ENCODE data around the gene BBS4.

Gene BBS4

DNA sequence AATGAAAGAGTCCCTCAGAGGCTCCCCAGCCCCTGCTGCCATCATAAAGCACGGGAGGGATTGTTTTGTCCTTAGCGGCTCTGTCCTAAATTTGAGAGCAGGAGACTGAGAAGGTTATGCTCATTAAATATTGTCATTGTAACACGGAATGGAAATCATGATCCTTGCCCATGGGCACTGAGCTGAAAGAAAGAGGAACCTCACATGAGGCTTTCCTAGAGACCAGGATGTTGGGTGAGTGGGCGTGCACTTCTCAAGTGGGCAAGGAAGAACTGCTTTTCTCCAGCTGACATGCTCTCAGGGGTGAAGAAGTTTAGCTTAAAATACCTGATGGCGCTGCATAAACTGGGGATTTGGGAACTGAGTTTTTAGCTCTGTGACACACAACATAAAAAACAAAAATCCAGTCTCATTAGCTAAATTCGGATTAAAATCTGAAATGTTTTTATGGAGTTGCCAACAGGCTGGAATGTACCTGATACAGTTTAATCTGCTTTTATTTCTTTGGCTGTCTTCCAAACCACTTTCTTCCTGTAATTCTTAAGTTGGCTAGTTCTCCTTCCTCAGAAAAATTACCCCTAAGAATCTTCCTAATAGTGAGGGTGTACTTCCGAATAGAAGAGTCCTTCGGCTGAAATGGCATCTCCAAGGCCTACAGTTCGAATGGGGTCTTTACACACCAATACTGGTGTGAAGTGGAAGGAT, 65.9 kb downstream of the BBS4 start:
- no peaks in the 10 kb centered on the region for H3K79me2 ChIP-seq (ENCODE audit: control insufficient read depth, low read length)
- no peaks in the 10 kb centered on the region for H3K9me3 ChIP-seq (ENCODE audit: control insufficient read depth, insufficient read depth, low read length)
- TF ChIP-seq, protein P1, sequence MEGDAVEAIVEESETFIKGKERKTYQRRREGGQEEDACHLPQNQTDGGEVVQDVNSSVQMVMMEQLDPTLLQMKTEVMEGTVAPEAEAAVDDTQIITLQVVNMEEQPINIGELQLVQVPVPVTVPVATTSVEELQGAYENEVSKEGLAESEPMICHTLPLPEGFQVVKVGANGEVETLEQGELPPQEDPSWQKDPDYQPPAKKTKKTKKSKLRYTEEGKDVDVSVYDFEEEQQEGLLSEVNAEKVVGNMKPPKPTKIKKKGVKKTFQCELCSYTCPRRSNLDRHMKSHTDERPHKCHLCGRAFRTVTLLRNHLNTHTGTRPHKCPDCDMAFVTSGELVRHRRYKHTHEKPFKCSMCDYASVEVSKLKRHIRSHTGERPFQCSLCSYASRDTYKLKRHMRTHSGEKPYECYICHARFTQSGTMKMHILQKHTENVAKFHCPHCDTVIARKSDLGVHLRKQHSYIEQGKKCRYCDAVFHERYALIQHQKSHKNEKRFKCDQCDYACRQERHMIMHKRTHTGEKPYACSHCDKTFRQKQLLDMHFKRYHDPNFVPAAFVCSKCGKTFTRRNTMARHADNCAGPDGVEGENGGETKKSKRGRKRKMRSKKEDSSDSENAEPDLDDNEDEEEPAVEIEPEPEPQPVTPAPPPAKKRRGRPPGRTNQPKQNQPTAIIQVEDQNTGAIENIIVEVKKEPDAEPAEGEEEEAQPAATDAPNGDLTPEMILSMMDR (IDR thresholded peaks at IDR 0.05; ENCODE audit: low read depth, low read length, poor library complexity, severe bottlenecking), result no peak
- TF ChIP-seq EZH2phosphoT487 (IDR thresholded peaks at IDR 0.05; ENCODE audit: borderline replicate concordance, low read length), result no peak
- no peak overlapping the region for H3K4me2 ChIP-seq (ENCODE audit: low read length)
- no peaks in the 10 kb centered on the region for H3K27me3 ChIP-seq (ENCODE audit: control insufficient read depth, low read length)
- no peaks in the 10 kb centered on the region for H3F3A ChIP-seq (ENCODE audit: control insufficient read depth, insufficient read depth)
- H3K9me2 ChIP-seq (replicated peaks; ENCODE audit: control insufficient read depth, low read length), result no peaks in the 10 kb centered on the region
- H4K20me1 ChIP-seq (ENCODE audit: control insufficient read depth, insufficient read depth, low read depth, low read length), result no peaks in the 10 kb centered on the region
- peaks cover 72% of the 10 kb centered on the region for H3K36me3 ChIP-seq (ENCODE audit: control insufficient read depth, low read length)
- no peak overlapping the region for H3K4me3 ChIP-seq (ENCODE audit: low read length)
- no peak overlapping the region for H3K27ac ChIP-seq (ENCODE audit: low read depth, low read length)
- no peaks in the 10 kb centered on the region for H3K4me1 ChIP-seq (ENCODE audit: control insufficient read depth, low read length)

DNA sequence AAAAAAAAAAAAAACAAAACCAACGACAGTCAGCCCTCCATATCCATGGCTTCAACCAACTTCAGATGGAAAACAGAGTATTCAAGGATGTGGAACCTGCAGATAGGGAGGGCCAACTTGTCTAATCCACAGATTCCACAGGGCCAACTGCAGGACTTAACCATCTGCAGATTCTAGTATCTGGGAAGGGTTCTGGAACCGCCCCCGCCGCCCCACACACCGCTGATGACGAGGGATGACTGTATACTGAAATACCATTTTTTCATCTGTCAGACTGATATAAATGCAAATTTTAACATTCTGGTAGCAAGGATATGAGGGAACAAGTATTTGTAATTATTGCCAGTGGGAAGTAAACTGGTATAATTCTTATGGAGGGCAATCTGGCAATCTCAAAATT, 68.1 kb downstream of the BBS4 start:
- Histone ChIP-seq H3K27ac (ENCODE audit: low read depth, low read length) (no peak overlapping the region), H3K4me3 (ENCODE audit: low read length) (no peak overlapping the region), H3K4me1 (ENCODE audit: control insufficient read depth, low read length) (no peaks in the 10 kb centered on the region), H3K9me3 (ENCODE audit: control insufficient read depth, insufficient read depth, low read length) (no peaks in the 10 kb centered on the region), H3K27me3 (ENCODE audit: control insufficient read depth, low read length) (no peaks in the 10 kb centered on the region), H4K20me1 (ENCODE audit: control insufficient read depth, insufficient read depth, low read depth, low read length) (no peaks in the 10 kb centered on the region), H3K4me2 (ENCODE audit: low read length) (no peak overlapping the region), H3K36me3 (ENCODE audit: control insufficient read depth, low read length) (peaks cover 87% of the 10 kb centered on the region), H3F3A (ENCODE audit: control insufficient read depth, insufficient read depth) (no peaks in the 10 kb centered on the region), H3K9me2 (replicated peaks; ENCODE audit: control insufficient read depth, low read length) (no peaks in the 10 kb centered on the region), H3K79me2 (ENCODE audit: control insufficient read depth, low read length) (no peaks in the 10 kb centered on the region)
- TF ChIP-seq, protein P1 (IDR thresholded peaks at IDR 0.05; ENCODE audit: low read depth, low read length, poor library complexity, severe bottlenecking), result no peak
- no peak for TF ChIP-seq EZH2phosphoT487 (IDR thresholded peaks at IDR 0.05; ENCODE audit: borderline replicate concordance, low read length)

DNA sequence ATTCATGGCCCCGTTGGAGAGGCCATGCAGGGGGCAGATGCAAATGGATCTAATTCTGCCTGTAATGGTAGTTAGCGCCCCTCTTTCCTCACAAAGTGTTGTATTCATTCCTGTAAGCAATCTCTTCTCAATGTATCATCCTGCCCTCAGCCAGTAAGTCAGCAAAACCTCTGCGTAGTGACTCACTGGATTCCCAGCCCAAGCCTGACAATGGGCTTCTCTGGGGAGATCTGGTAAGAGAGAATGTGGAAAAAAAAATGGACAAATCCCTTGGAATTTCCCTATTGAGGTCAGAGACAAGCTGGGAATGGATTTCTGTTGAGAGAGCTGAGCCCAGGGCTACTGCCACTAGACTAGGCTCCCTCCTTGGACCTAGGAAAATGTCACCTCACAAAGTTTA, 72.2 kb downstream of the BBS4 start:
- Histone ChIP-seq H3K79me2 (ENCODE audit: control insufficient read depth, low read length) (peaks cover 3% of the 10 kb centered on the region; the same call in 1 of the 2 replicates), H3K27ac (ENCODE audit: low read depth, low read length) (no peak overlapping the region), H4K20me1 (ENCODE audit: control insufficient read depth, insufficient read depth, low read depth, low read length) (no peaks in the 10 kb centered on the region), H3K9me2 (replicated peaks; ENCODE audit: control insufficient read depth, low read length) (no peaks in the 10 kb centered on the region), H3F3A (ENCODE audit: control insufficient read depth, insufficient read depth) (no peaks in the 10 kb centered on the region), H3K36me3 (ENCODE audit: control insufficient read depth, low read length) (peaks cover 86% of the 10 kb centered on the region), H3K4me1 (ENCODE audit: control insufficient read depth, low read length) (no peaks in the 10 kb centered on the region), H3K4me3 (ENCODE audit: low read length) (no peak overlapping the region), H3K27me3 (ENCODE audit: control insufficient read depth, low read length) (no peaks in the 10 kb centered on the region), H3K4me2 (ENCODE audit: low read length) (no peak overlapping the region), H3K9me3 (ENCODE audit: control insufficient read depth, insufficient read depth, low read length) (no peaks in the 10 kb centered on the region)
- TF ChIP-seq, protein P1 (IDR thresholded peaks at IDR 0.05; ENCODE audit: low read depth, low read length, poor library complexity, severe bottlenecking), result no peak
- TF ChIP-seq EZH2phosphoT487 (IDR thresholded peaks at IDR 0.05; ENCODE audit: borderline replicate concordance, low read length), result no peak

Measured in DOHH2 (cell line).